Left lung (tissue), 10 donors: Measurements from ENCODE around the gene HCLS1. TPM values are rescaled to one million over a fixed set of nuclear protein-coding genes. Genes with fewer than 3 reads are reported as not detected.

Experiments
- ATAC-seq: fragments of 200-7000 bp; cut with Tn5 transposase; one replicate; pipeline ENCODE4 v1.9.1; 2020; ENCODE audit warnings: moderate library complexity
- DNase-seq, 4 donors: peaks; one replicate each; pipeline ENCODE4 v3.0.0-alpha.2; 2013 to 2020
- H3K27ac ChIP-seq, 2 donors: fragments of 200-600 bp; sonication (generic) in 1 of 2; one replicate each; pipeline versions ENCODE4 v1.5.0 to v1.8.0; 2020 to 2021
- H3K27me3 ChIP-seq, 2 donors: fragments of 200-600 bp; sonication (generic) in 1 of 2; one replicate each; pipeline versions ENCODE4 v1.5.0 to v1.8.0; 2020 to 2021
- H3K36me3 ChIP-seq, 2 donors: fragments of 200-600 bp; sonication (generic) in 1 of 2; one replicate each; pipeline versions ENCODE4 v1.5.0 to v1.8.0; 2020 to 2021
- H3K4me1 ChIP-seq, 2 donors: fragments of 200-600 bp; one replicate each; pipeline ENCODE4 v1.8.0; 2021
- H3K4me3 ChIP-seq, 2 donors: fragments of 200-600 bp; sonication (generic) in 1 of 2; one replicate each; pipeline versions ENCODE4 v1.5.0 to v1.8.0; 2020 to 2021; ENCODE audit warnings: mild to moderate bottlenecking in 1 of 2
- H3K9me3 ChIP-seq, 2 donors: fragments of 200-600 bp; sonication (generic) in 1 of 2; one replicate each; pipeline versions ENCODE4 v1.5.0 to v1.8.0; 2020 to 2021
- intact Hi-C, 2 donors: fragments of 100-400 bp; cut with DNase I; formaldehyde crosslinking; loops; one replicate each; pipeline versions ENCODE4 v1.11.2 to v1.14.2; 2022
- polyA plus RNA-seq, 6 donors: library from polyadenylated mRNA; unstranded; fragments of 120-200 nt; gene quantifications; one replicate each; pipeline ENCODE4 v1.2.1, GENCODE V29; 2013; ENCODE audit not compliant: insufficient read length in 6 of 6
- total RNA-seq, 2 donors: library from RNA; stranded (reverse); fragmentation: NEBNext Ultra II Directional; extraction: Animal tissue kit (Norgen Biotek cat#: 25700); gene quantifications; one replicate each; pipeline ENCODE4 v1.2.1, GENCODE V29; 2021
- TF ChIP-seq, protein P1 (sequence below), 2 donors: fragments of 200-600 bp; sonication (generic) in 1 of 2; IDR thresholded peaks; one replicate each; pipeline versions ENCODE4 v1.5.0 to v1.8.0; 2021; ENCODE audit warnings: antibody characterized with exemption in 2 of 2
- donor health status: DM: no; HTN: yes; CAD: no.
- donor health status: DM: no; HTN: no; CAD: no.

HCLS1 gene
- total and polyA plus RNA-seq, 8 donors, result 5.9 to 98.6 (median 7.7) TPM

DNA sequence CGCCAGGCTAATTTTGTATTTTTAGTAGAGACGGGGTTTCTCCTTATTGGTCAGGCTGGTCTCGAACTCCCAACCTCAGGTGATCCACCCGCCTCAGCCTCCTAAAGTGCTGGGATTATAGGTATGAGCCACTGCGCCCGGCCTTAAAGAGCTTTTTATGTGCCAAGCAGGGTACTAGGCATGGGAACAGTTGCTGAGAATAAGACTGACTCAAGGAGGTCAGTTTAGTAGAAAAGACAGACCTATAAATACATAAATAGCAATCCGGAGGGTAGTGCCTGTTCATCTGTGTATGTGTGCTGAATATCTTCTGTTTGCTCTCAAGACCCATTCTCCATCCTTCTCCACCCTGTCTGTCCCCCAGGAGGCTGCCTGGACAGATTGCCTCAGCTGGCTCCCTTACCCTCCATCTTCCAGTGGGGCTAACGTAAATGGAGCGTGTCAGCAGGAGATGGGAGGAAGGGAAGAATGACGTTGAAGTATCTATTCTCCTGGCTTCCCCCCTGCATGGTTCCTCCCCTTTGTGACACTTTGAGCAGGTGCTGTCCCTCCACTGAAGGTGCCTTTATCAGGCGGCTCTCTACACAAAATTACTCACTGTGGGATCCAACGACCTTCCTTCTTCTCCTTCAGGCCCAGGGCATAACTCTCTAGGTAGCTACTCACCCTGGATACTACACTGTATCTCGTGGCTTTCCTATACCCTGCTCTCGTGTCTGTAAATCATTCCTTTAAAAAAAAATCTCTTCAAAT lies 36.4 kb downstream of the HCLS1 start:
- intact Hi-C loops, result no loop called here
- H3K9me3 ChIP-seq, result no peaks in the 10 kb centered on the region
- H3K36me3 ChIP-seq, result no peaks in the 10 kb centered on the region
- H3K4me3 ChIP-seq, result no peak overlapping the region
- no peak for ATAC-seq
- no peaks in the 10 kb centered on the region for H3K27me3 ChIP-seq
- H3K27ac ChIP-seq, result no peak overlapping the region
- TF ChIP-seq, protein P1, sequence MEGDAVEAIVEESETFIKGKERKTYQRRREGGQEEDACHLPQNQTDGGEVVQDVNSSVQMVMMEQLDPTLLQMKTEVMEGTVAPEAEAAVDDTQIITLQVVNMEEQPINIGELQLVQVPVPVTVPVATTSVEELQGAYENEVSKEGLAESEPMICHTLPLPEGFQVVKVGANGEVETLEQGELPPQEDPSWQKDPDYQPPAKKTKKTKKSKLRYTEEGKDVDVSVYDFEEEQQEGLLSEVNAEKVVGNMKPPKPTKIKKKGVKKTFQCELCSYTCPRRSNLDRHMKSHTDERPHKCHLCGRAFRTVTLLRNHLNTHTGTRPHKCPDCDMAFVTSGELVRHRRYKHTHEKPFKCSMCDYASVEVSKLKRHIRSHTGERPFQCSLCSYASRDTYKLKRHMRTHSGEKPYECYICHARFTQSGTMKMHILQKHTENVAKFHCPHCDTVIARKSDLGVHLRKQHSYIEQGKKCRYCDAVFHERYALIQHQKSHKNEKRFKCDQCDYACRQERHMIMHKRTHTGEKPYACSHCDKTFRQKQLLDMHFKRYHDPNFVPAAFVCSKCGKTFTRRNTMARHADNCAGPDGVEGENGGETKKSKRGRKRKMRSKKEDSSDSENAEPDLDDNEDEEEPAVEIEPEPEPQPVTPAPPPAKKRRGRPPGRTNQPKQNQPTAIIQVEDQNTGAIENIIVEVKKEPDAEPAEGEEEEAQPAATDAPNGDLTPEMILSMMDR (IDR thresholded peaks at IDR 0.05), result no peak
- H3K4me1 ChIP-seq, result no peaks in the 10 kb centered on the region
- DNase-seq, result no peak

- intact Hi-C loops, result no loop called here
- Histone ChIP-seq H3K27me3 (no peaks in the 10 kb centered on the region), H3K4me3 (no peak overlapping the region), H3K27ac (no peak overlapping the region), H3K4me1 (no peaks in the 10 kb centered on the region), H3K36me3 (no peaks in the 10 kb centered on the region), H3K9me3 (no peaks in the 10 kb centered on the region)
- ATAC-seq (no peak), DNase-seq (no peak)
- TF ChIP-seq, protein P1 (IDR thresholded peaks at IDR 0.05), result no peak
Measured at GRCh38 chr3:121621491-121621890, 39.2 kb downstream of the HCLS1 start.

DNA sequence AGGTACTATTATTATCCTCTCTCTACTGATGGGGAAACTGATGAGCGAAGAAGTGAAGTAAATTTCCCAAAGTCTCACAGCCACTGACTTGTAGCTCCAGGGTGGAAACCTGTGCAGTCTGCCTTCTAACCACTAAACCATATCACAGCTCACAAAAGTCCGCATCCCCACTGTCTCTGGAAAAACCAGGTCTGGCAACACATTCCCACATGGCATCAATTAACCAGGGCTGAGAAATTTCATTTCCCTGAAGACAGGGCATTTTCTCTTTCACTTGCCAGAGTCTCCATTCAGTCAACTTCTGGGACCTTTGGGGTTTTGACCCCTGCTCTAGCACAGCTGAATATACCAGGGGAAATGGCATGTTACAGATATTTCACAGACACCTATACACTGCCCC lies 41.0 kb downstream of the HCLS1 start:
- H3K36me3 ChIP-seq, result no peaks in the 10 kb centered on the region
- H3K4me1 ChIP-seq, result no peaks in the 10 kb centered on the region
- no peak overlapping the region for H3K27ac ChIP-seq
- intact Hi-C loops, result no loop called here
- TF ChIP-seq, protein P1 (IDR thresholded peaks at IDR 0.05), result no peak
- DNase-seq (no peak), ATAC-seq (no peak)
- H3K4me3 ChIP-seq, result no peak overlapping the region
- H3K27me3 ChIP-seq, result no peaks in the 10 kb centered on the region
- no peaks in the 10 kb centered on the region for H3K9me3 ChIP-seq

- ATAC-seq, result no peak
- no peak overlapping the region for H3K27ac ChIP-seq
- no peak overlapping the region for H3K4me3 ChIP-seq
Measured at GRCh38 chr3:121606106-121606505, 54.6 kb downstream of the HCLS1 start.

GRCh38 chr3:121604759-121605158 lies 55.9 kb downstream of the HCLS1 start:
- Histone ChIP-seq H3K36me3 (no peaks in the 10 kb centered on the region), H3K9me3 (no peaks in the 10 kb centered on the region), H3K4me1 (no peaks in the 10 kb centered on the region), H3K27me3 (no peaks in the 10 kb centered on the region), H3K4me3 (no peak overlapping the region), H3K27ac (no peak overlapping the region)
- TF ChIP-seq, protein P1 (IDR thresholded peaks at IDR 0.05), result no peak
- ATAC-seq, result no peak
- no peak for DNase-seq
- intact Hi-C loops, result no loop called here

More at GRCh38 chr3:121606106-121606505, 54.6 kb downstream of the HCLS1 start:
- no peaks in the 10 kb centered on the region for H3K9me3 ChIP-seq
- H3K4me1 ChIP-seq, result no peaks in the 10 kb centered on the region
- TF ChIP-seq, protein P1 (IDR thresholded peaks at IDR 0.05), result no peak
- H3K36me3 ChIP-seq, result no peaks in the 10 kb centered on the region
- no peak for DNase-seq
- no peaks in the 10 kb centered on the region for H3K27me3 ChIP-seq
- intact Hi-C loops, result no loop called here
